ENCODE data around the gene OR14J1.
"Not testable (repeated sequence)": the region's sequence is repeated elsewhere in the genome, so short reads cannot be mapped to it uniquely, and the experiment has no call there.

OR14J1 gene

DNA sequence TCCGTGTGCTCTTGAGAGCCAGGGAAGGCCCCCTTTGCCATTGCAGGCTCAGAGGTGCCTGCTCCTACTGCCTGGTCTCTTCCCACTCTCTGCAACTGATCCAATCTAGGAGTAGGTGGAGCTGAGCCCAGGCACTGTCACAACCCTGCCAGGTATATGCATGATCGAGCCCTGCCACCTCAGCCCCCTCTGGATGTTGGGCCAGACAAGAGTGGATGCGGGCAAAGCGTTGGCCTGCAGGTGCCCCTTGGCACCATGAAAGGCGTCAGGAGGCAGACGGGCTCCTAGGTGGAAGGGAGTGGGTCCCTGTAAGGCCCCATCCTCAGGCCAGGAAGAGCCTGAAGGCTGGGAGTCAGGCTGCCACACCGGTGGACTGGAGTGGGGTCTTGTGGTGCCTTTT is 5.9 kb upstream of the OR14J1 start:
- no peak overlapping the region for H3K4me3 ChIP-seq (ENCODE audit: low read length)
- DNase-seq (ENCODE audit: low read depth), result no peak
- TF ChIP-seq, protein P1, sequence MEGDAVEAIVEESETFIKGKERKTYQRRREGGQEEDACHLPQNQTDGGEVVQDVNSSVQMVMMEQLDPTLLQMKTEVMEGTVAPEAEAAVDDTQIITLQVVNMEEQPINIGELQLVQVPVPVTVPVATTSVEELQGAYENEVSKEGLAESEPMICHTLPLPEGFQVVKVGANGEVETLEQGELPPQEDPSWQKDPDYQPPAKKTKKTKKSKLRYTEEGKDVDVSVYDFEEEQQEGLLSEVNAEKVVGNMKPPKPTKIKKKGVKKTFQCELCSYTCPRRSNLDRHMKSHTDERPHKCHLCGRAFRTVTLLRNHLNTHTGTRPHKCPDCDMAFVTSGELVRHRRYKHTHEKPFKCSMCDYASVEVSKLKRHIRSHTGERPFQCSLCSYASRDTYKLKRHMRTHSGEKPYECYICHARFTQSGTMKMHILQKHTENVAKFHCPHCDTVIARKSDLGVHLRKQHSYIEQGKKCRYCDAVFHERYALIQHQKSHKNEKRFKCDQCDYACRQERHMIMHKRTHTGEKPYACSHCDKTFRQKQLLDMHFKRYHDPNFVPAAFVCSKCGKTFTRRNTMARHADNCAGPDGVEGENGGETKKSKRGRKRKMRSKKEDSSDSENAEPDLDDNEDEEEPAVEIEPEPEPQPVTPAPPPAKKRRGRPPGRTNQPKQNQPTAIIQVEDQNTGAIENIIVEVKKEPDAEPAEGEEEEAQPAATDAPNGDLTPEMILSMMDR (conservative IDR thresholded peaks at IDR 0.05; ENCODE audit: low read depth, low read length), result no peak

DNA sequence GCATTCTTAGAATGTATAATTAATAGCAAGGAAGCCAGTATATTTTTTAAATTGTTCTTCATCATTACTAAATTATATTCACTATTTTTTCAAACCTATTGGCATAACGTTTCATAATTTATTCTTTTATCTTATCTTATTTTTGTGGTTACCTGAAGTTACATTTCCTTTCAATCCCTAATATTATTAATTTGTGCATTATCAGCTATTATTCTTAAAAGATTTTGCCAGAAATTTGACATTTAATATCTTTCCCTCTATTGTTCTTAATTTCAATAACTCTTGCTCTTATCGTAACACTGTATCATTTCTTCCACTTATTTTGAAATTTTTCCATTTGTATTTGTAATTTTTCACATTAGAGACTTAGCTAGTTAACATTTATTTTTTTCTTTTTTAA is 18.4 kb downstream of the OR14J1 start:
- TF ChIP-seq, protein P1 (conservative IDR thresholded peaks at IDR 0.05; ENCODE audit: low read depth, low read length), result no peak
- no peak overlapping the region for H3K4me3 ChIP-seq (ENCODE audit: low read length)
- DNase-seq (ENCODE audit: low read depth), result no peak

DNA sequence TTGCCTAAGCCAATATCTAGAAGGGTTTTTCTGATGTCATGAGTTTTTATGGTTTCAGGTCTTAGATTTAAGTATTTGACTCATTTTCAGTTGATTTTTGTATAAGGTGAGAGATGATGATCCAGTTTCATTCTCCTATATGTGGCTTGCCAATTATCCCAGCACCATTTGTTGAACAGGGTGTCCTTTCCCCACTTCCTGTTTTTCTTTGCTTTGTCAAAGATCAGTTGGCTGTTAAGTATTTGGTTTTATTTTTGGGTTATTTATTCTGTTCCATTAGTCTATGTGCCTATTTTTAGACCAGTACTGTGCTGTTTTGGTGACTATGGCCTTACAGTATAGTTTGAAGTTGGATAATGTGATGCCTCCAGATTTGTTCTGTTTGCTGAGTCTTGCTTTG is 21.8 kb downstream of the OR14J1 start:
- H3K4me3 ChIP-seq (ENCODE audit: low read length); DNase-seq (ENCODE audit: low read depth): not testable (repeated sequence)

DNA sequence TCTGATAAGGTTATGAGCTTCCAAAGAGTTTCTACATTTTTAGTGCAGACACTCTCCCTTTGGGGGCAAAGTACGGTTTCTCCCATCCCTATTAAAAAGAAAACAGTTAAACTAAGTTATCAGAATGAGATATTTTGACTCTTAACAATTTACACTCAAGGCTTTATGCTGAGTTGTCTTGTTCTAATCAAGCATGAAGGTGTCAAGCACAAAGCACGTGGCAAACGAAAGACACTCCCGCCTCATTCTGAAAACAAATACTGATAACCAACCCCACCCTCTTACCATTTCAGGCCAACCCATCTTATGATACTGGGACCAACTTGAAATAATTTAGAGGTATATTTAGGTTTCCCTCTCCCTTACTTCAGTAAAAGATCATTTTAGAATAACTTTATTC is 24.3 kb downstream of the OR14J1 start:
- no peak for DNase-seq (ENCODE audit: low read depth)
- H3K4me3 ChIP-seq (ENCODE audit: low read length), result no peak overlapping the region
- TF ChIP-seq, protein P1 (conservative IDR thresholded peaks at IDR 0.05; ENCODE audit: low read depth, low read length), result no peak

DNA sequence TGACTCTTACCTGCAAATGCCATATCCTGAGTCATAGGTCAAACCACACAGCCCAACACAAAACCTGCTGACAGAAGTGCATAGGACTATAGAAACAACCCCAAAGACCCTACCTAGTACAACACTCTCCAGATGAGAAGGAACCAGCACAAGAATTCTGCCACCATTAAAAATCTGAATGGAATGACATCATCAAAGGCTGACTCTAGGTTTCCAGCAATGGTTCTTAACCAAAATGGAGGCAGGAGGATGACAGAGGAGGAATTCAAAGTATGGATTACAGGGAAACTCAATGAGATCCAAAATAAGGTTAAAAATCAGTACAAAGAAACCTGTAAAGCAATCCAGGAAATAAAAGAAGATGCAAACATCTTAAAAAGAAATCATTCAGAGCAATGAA is 31.2 kb downstream of the OR14J1 start:
- no peak overlapping the region for H3K4me3 ChIP-seq (ENCODE audit: low read length)
- TF ChIP-seq, protein P1 (conservative IDR thresholded peaks at IDR 0.05; ENCODE audit: low read depth, low read length), result no peak
- no peak for DNase-seq (ENCODE audit: low read depth)

DNA sequence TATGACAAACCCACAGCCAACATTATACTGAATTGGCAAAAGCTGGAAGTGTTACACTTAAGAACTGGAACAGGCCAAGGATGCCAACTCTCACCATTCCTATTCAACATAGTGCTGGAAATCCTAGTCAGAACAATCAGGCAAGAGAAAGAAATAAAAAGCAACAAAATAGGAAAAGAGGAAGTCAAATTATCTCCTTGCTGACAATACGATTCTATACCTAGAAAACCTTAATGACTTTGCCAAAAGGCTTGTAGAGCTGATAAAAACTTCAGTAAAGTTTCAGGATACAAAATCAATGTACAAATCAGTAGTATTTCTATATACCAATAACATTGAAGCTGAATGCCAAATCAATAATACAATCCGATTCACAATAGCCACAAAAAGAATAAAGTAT is 34.8 kb downstream of the OR14J1 start:
- TF ChIP-seq, protein P1 (conservative IDR thresholded peaks at IDR 0.05; ENCODE audit: low read depth, low read length), result no peak
- H3K4me3 ChIP-seq (ENCODE audit: low read length), result no peak overlapping the region
- no peak for DNase-seq (ENCODE audit: low read depth)

DNA sequence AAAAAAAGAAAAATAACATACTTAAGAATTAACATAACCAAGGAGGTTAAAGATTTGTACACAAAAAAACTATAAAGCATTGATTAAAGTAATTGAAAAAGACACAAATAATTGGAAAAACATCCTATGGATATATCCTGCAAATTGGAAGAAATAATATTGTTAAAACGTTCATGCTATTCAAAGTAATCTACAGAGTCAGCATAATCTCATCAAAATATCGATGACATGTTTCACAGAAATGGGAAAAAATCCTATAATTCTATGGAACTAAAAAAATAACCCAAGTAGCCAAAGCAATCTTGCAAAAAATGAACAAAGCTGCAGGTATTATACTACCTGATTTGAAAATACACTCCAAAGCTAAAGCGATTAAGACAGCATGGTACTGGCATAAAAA is 43.9 kb downstream of the OR14J1 start:
- TF ChIP-seq, protein P1 (conservative IDR thresholded peaks at IDR 0.05; ENCODE audit: low read depth, low read length), result no peak
- no peak for DNase-seq (ENCODE audit: low read depth)
- H3K4me3 ChIP-seq (ENCODE audit: low read length), result no peak overlapping the region

DNA sequence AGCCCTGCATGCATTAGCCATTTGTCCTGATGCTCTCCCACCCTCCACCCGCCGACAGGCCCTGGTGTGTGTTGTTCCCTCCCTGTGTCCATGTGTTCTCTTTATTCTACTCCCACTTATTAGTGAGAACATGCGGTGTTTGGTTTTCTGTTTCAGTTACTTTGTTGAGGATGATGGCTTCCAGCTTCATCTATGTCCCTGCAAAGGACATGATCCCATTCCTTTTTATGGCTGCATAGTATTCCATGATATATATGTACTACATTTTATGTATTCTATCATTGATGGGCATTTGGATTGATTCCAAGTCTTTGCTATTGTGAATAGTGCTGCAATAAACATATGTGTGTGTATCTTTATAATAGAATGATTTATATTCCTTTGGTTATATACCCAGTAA is 47.8 kb downstream of the OR14J1 start:
- DNase-seq (ENCODE audit: low read depth); H3K4me3 ChIP-seq (ENCODE audit: low read length): not testable (repeated sequence)

Data from retinal pigment epithelial cell (primary cell).